K562 (cell line): ENCODE measurements around the gene SCARF1. TPM values are rescaled to one million over a fixed set of nuclear protein-coding genes. Genes with fewer than 3 reads are reported as not detected.

ENCODE experiments used
- BCOR ChIP-seq: fragments of 450-650 bp; IDR thresholded peaks from 2 replicates; pipeline ENCODE4 v1.6.1; 2016
- C11orf30 ChIP-seq: fragments of 450-650 bp; IDR thresholded peaks from 2 replicates; pipeline ENCODE4 v1.6.1; 2016; ENCODE audit warnings: low read depth, mild to moderate bottlenecking
- CREM ChIP-seq: IDR thresholded peaks from 2 replicates; pipeline ENCODE4 v1.6.1; 2014; ENCODE audit warnings: antibody characterized with exemption, low read depth
- DPF2 ChIP-seq: fragments of 450-650 bp; IDR thresholded peaks from 2 replicates; pipeline ENCODE4 v1.6.1; 2016
- NFYB ChIP-seq: IDR thresholded peaks from 2 replicates; pipeline ENCODE4 v1.6.1; 2011; ENCODE audit warnings: mild to moderate bottlenecking, moderate library complexity; ENCODE audit not compliant: insufficient read length; ENCODE audit errors: extremely low read depth
- NONO ChIP-seq, 2 experiments: fragments of 200-400 bp in 1 of 2; fragments of 450-650 bp in 1 of 2; formaldehyde crosslinking in 1 of 2; IDR thresholded peaks; 2 replicates each; pipeline ENCODE4 v1.6.1; 2017; ENCODE audit warnings: low read depth in 2 of 2, mild to moderate bottlenecking in 2 of 2, moderate library complexity in 2 of 2, low read length in 1 of 2
- NUFIP1 ChIP-seq: fragments of 450-650 bp; IDR thresholded peaks from 2 replicates; pipeline ENCODE4 v1.6.1; 2018; ENCODE audit not compliant: partially characterized antibody
- OTX1 ChIP-seq: fragments of 450-650 bp; formaldehyde crosslinking; IDR thresholded peaks from 2 replicates; pipeline ENCODE4 v1.4.0; 2022; ENCODE audit warnings: mild to moderate bottlenecking
- RBFOX2 ChIP-seq: fragments of 200-400 bp; formaldehyde crosslinking; IDR thresholded peaks from 2 replicates; pipeline ENCODE4 v1.6.1; 2017; ENCODE audit warnings: low read depth, mild to moderate bottlenecking, low read length, moderate library complexity
- TAF1 ChIP-seq: IDR thresholded peaks from 2 replicates; pipeline ENCODE4 v1.6.1; 2011; ENCODE audit warnings: mild to moderate bottlenecking, low read length, moderate library complexity; ENCODE audit not compliant: insufficient read depth, control insufficient read depth, severe bottlenecking; ENCODE audit errors: extremely low read depth
- YY1 ChIP-seq, 3 experiments: IDR thresholded peaks; 2 replicates each; pipeline ENCODE4 v1.6.1; 2011; ENCODE audit warnings: low read length in 2 of 3, mild to moderate bottlenecking in 2 of 3, moderate library complexity in 2 of 3, borderline replicate concordance in 1 of 3, control low read depth in 1 of 3, low read depth in 1 of 3; ENCODE audit not compliant: insufficient read depth in 3 of 3, insufficient replicate concordance in 2 of 3, control insufficient read depth in 1 of 3, insufficient read length in 1 of 3; ENCODE audit errors: extremely low read depth in 1 of 3
- ZNF316 ChIP-seq: fragments of 450-650 bp; IDR thresholded peaks from 2 replicates; pipeline ENCODE4 v1.6.1; 2016
- polyA plus RNA-seq, 8 experiments: library from polyadenylated mRNA; depleted of rRNA in 4 of 8; stranded (reverse) in 5 of 8; unstranded in 3 of 8; fragments of >200 nt; fragmentation: Nextera tagmentation in 2 of 8; fragmentation: Illumina TruSeq in 1 of 8; extraction: Ambion mirVana in 2 of 8; extraction: Trizol in 1 of 8; gene quantifications; 2 replicates each; pipeline versions ENCODE4 v1.2.1 to v1.2.3, GENCODE V29; 2011 to 2014; ENCODE audit warnings: inconsistent platforms in 1 of 8, missing spikeins in 1 of 8
- total RNA-seq, 7 experiments: library from RNA; depleted of rRNA in 6 of 7; stranded (reverse); fragments of >200 nt in 6 of 7; fragmentation: Illumina TruSeq in 2 of 7; extraction: Trizol in 2 of 7; gene quantifications; 2 replicates each; pipeline versions ENCODE4 v1.2.1 to v1.2.3, GENCODE V29; 2011 to 2021; ENCODE audit warnings: low replicate concordance in 1 of 7
- TF ChIP-seq, protein P1 (sequence below): IDR thresholded peaks from 2 replicates; pipeline ENCODE4 v1.6.1; 2014; ENCODE audit warnings: antibody characterized with exemption
- TF ChIP-seq, protein P2 (sequence below): sonication (generic); formaldehyde crosslinking; IDR thresholded peaks from 2 replicates; pipeline ENCODE4 v1.8.0; 2022; ENCODE audit warnings: missing genetic modification reagents, mild to moderate bottlenecking, moderate library complexity, borderline replicate concordance
- TF ChIP-seq, protein P3 (sequence below): fragments of 250-450 bp; sonication (Bioruptor Pico); IDR thresholded peaks from 2 replicates; pipeline ENCODE4 v1.8.0; 2021; ENCODE audit warnings: borderline replicate concordance, mild to moderate bottlenecking, moderate library complexity; ENCODE audit not compliant: poor library complexity, severe bottlenecking
- TF ChIP-seq, protein P4 (sequence below): sonication (generic); formaldehyde crosslinking; IDR thresholded peaks from 2 replicates; pipeline ENCODE4 v1.8.1; 2023; ENCODE audit warnings: mild to moderate bottlenecking, missing genetic modification reagents, moderate library complexity
- TF ChIP-seq, protein P5 (sequence below): fragments of 450-650 bp; formaldehyde crosslinking; IDR thresholded peaks from 2 replicates; pipeline ENCODE4 v1.4.0; 2022; ENCODE audit warnings: missing genetic modification characterization
- TF ChIP-seq, protein P6 (sequence below): fragments of 450-650 bp; IDR thresholded peaks from 2 replicates; pipeline ENCODE4 v1.6.1; 2016; ENCODE audit warnings: borderline replicate concordance

SCARF1 gene
- total and polyA plus RNA-seq, 9 of the 15 experiments (the other 6 are each of a cell fraction or from before 2014, with no cell fraction given): 0.04 to 2.1 (median 0.63) TPM

DNA sequence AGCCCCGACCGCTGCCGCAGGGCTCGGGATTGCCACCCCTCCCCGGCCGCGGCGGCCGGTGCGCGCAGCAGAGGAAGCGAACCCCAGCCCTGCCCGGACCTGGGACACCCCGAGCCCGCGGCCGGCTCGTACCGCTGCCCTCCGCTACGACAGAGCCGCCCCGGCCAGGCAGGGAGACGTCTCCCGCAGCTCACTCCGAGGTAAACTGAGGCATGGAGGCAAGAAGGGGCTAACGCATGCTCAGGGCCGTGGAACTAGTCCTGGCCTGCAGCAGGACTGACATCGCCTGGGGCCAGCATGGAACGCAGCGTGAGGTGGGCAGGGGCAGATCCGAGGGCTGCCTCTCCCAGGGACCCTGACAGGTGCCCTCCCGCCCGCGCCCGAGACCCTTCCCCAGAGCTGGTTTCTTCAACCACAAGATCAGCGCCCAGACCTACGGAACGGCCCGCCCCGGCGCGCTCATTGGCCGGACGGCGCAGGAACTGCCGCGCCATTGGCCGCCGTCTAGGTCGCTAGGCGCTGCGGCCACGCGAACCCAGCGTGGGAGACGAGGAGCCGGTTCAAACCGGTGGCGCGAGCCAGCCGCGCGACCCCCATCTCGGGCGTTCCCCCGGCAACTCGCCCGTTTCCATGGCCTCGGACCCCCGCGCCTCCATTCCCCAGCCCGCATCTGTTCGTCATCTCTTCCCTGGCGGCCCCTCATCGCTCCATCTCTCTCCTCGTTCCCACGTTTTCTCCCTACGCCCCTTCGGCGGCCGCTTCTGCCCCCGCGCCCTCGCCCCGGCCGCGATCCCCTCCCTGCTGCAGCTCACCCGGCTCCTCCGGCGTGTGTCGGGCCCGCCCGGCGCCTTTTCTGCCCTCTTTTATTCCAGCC lies 17.3 kb downstream of the SCARF1 start, which contains the start of gene SLC43A2 (continued):
- TF ChIP-seq, protein P1, sequence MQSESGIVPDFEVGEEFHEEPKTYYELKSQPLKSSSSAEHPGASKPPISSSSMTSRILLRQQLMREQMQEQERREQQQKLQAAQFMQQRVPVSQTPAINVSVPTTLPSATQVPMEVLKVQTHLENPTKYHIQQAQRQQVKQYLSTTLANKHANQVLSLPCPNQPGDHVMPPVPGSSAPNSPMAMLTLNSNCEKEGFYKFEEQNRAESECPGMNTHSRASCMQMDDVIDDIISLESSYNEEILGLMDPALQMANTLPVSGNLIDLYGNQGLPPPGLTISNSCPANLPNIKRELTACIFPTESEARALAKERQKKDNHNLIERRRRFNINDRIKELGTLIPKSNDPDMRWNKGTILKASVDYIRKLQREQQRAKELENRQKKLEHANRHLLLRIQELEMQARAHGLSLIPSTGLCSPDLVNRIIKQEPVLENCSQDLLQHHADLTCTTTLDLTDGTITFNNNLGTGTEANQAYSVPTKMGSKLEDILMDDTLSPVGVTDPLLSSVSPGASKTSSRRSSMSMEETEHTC: no peak
- TF ChIP-seq NONO (IDR thresholded peaks at IDR 0.05; ENCODE audit: low read depth in 2 of 2, low read length in 1 of 2) (peak in 1 of 2 experiments; percentile 18; a peak in 1 of 4 replicates), BCOR (peak; percentile 51; the same call in 1 of the 2 replicates), OTX1 (CRISPR knock-in tag) (0 out of 2 replicates have a peak, but pooled peaks have one; percentile 52), CREM (peak; percentile 21; the same call in 1 of the 2 replicates), C11orf30 (no peak), DPF2 (0 out of 2 replicates have a peak, but pooled peaks have one; percentile 35), YY1 (IDR thresholded peaks at IDR 0.05; ENCODE audit: borderline replicate concordance in 1 of 3, control insufficient read depth in 1 of 3, extremely low read depth in 1 of 3, insufficient read depth in 3 of 3, insufficient read length in 1 of 3, insufficient replicate concordance in 2 of 3, low read depth in 1 of 3, low read length in 2 of 3) (peak in 2 of 3 experiments; percentile 15 to 30), TAF1 (no peak), ZNF316 (no peak), NFYB (peak; percentile 85), NUFIP1 (no peak), RBFOX2 (peak; percentile 85)
- TF ChIP-seq, protein P2, sequence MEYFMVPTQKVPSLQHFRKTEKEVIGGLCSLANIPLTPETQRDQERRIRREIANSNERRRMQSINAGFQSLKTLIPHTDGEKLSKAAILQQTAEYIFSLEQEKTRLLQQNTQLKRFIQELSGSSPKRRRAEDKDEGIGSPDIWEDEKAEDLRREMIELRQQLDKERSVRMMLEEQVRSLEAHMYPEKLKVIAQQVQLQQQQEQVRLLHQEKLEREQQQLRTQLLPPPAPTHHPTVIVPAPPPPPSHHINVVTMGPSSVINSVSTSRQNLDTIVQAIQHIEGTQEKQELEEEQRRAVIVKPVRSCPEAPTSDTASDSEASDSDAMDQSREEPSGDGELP: peak; percentile 59; the same call in 1 of the 2 replicates
- TF ChIP-seq, protein P3, sequence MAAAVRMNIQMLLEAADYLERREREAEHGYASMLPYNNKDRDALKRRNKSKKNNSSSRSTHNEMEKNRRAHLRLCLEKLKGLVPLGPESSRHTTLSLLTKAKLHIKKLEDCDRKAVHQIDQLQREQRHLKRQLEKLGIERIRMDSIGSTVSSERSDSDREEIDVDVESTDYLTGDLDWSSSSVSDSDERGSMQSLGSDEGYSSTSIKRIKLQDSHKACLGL: no peak
- TF ChIP-seq, protein P4, sequence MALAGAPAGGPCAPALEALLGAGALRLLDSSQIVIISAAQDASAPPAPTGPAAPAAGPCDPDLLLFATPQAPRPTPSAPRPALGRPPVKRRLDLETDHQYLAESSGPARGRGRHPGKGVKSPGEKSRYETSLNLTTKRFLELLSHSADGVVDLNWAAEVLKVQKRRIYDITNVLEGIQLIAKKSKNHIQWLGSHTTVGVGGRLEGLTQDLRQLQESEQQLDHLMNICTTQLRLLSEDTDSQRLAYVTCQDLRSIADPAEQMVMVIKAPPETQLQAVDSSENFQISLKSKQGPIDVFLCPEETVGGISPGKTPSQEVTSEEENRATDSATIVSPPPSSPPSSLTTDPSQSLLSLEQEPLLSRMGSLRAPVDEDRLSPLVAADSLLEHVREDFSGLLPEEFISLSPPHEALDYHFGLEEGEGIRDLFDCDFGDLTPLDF (CRISPR knock-in tag): no peak
- TF ChIP-seq, protein P5, sequence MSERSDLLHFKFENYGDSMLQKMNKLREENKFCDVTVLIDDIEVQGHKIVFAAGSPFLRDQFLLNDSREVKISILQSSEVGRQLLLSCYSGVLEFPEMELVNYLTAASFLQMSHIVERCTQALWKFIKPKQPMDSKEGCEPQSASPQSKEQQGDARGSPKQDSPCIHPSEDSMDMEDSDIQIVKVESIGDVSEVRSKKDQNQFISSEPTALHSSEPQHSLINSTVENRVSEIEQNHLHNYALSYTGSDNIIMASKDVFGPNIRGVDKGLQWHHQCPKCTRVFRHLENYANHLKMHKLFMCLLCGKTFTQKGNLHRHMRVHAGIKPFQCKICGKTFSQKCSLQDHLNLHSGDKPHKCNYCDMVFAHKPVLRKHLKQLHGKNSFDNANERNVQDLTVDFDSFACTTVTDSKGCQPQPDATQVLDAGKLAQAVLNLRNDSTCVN (CRISPR knock-in tag): 0 out of 2 replicates have a peak, but pooled peaks have one; percentile 18
- TF ChIP-seq, protein P6, sequence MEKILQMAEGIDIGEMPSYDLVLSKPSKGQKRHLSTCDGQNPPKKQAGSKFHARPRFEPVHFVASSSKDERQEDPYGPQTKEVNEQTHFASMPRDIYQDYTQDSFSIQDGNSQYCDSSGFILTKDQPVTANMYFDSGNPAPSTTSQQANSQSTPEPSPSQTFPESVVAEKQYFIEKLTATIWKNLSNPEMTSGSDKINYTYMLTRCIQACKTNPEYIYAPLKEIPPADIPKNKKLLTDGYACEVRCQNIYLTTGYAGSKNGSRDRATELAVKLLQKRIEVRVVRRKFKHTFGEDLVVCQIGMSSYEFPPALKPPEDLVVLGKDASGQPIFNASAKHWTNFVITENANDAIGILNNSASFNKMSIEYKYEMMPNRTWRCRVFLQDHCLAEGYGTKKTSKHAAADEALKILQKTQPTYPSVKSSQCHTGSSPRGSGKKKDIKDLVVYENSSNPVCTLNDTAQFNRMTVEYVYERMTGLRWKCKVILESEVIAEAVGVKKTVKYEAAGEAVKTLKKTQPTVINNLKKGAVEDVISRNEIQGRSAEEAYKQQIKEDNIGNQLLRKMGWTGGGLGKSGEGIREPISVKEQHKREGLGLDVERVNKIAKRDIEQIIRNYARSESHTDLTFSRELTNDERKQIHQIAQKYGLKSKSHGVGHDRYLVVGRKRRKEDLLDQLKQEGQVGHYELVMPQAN: peak; percentile 79
